ENCODE measurements around the gene ATP11B.

- no peak for TF ChIP-seq CTCF (IDR thresholded peaks at IDR 0.05 in 2 of 3, conservative IDR thresholded peaks at IDR 0.05 in 1 of 3; ENCODE audit: insufficient read depth in 2 of 3, low read depth in 1 of 3, low read length in 3 of 3)
- TF ChIP-seq, protein P1, sequence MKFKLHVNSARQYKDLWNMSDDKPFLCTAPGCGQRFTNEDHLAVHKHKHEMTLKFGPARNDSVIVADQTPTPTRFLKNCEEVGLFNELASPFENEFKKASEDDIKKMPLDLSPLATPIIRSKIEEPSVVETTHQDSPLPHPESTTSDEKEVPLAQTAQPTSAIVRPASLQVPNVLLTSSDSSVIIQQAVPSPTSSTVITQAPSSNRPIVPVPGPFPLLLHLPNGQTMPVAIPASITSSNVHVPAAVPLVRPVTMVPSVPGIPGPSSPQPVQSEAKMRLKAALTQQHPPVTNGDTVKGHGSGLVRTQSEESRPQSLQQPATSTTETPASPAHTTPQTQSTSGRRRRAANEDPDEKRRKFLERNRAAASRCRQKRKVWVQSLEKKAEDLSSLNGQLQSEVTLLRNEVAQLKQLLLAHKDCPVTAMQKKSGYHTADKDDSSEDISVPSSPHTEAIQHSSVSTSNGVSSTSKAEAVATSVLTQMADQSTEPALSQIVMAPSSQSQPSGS (CRISPR knock-in tag; IDR thresholded peaks at IDR 0.05), result no peak
Observed at GRCh38 chr3:182957676-182958266, 164.5 kb downstream of the ATP11B start.
